ENCODE data around the gene EMC10. TPM values are rescaled to one million over a fixed set of nuclear protein-coding genes. Genes with fewer than 3 reads are reported as not detected.

Gene EMC10
- total RNA-seq, 1 experiment from 2014 or later, result 109 TPM

DNA sequence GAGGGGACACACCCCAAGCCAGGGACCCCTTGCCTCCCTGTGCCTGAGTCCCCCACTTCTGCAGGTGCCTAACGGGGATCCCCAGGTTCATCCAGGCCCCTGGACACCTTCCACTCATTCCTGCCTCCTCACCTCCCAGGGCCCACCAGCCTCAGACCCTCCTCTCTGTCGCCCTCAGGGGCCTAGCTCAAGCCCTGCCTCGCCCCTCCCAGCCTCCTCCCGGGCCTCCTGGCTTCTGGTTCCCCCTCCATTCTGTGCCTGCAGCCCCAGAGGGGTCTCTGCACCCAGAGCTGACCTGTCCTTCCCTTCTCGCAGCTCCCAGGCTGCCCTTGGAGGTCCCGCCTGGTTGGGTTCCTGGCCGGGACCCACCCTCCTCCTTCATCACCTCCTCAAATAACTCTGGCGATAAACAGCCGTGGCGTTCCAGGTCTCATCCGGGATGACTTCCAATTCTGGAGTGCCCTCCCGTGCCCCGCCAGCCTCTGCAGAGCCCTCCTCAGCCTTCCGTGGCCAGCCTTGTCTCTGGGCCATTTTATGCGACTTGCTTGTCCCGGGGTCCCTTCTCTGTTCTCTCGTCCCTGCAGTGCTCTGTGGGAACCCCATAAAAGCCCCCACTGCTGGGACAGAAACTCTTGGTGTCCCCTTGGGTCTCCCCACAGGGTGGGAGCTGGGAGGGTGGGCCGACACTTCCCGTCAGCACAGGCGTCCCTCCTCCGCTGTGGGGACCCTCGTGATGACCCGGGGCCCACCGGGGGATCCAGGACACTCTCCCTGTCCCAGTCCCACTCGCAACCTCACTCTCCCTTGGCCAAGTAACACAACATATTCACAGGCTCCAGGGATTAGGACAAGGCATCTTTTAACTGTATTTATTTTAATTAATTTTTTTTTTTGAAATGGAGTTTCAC, 25.5 kb downstream of the EMC10 start:
- Histone ChIP-seq H3K9ac (ENCODE audit: extremely low read depth, insufficient read length, low read length) (no peak overlapping the region), H2BK12ac (ENCODE audit: insufficient read length, low read depth, low read length) (no peak overlapping the region), H4K20me1 (ENCODE audit: control insufficient read depth, insufficient read depth, insufficient read length) (no peaks in the 10 kb centered on the region), H3K79me2 (ENCODE audit: insufficient read depth, low read length) (no peaks in the 10 kb centered on the region), H3K9me3 (ENCODE audit: control insufficient read depth, low read depth, low read length) (no peaks in the 10 kb centered on the region), H3K27me3 (ENCODE audit: insufficient read depth, low read length) (peaks cover 20% of the 10 kb centered on the region; the same call in 1 of the 2 replicates), H3K27ac (ENCODE audit: insufficient read length, low read depth, low read length) (no peak overlapping the region), H3K4me1 (ENCODE audit: insufficient read depth, low read length) (no peaks in the 10 kb centered on the region), H2AK5ac (ENCODE audit: insufficient read length, low read length) (no peak overlapping the region), H2BK15ac (ENCODE audit: low read depth, low read length) (no peak overlapping the region), H3K4ac (ENCODE audit: low read depth, low read length) (no peak overlapping the region), H4K5ac (ENCODE audit: insufficient read length, low read depth, low read length) (no peak overlapping the region), H4K91ac (ENCODE audit: insufficient read length, low read depth, low read length) (no peak overlapping the region), H2BK20ac (ENCODE audit: low read depth, low read length, poor library complexity, severe bottlenecking) (no peak overlapping the region), H3K18ac (ENCODE audit: insufficient read length, low read depth, low read length) (no peak overlapping the region), H3T11ph (ENCODE audit: low read length) (no peak overlapping the region), H3K23ac (ENCODE audit: insufficient read length, low read depth, low read length) (no peak overlapping the region), H3K23me2 (ENCODE audit: insufficient read length, low read depth, low read length, poor library complexity, severe bottlenecking) (peaks cover 3% of the 10 kb centered on the region), H2AFZ (ENCODE audit: low read length) (no peak overlapping the region), H3K14ac (ENCODE audit: insufficient read depth, low read length) (no peak overlapping the region; the same call in 1 of the 2 replicates), H3K79me1 (ENCODE audit: insufficient read depth, low read depth, low read length, poor library complexity, severe bottlenecking) (no peaks in the 10 kb centered on the region), H3K56ac (ENCODE audit: insufficient read length, low read depth, low read length) (no peak overlapping the region), H3K4me2 (ENCODE audit: insufficient read depth, insufficient read length, low read length) (no peak overlapping the region), H2BK5ac (ENCODE audit: insufficient read length, low read length) (no peak overlapping the region), H4K8ac (replicated peaks; ENCODE audit: insufficient read length, low read depth, low read length) (no peak overlapping the region), H2BK120ac (ENCODE audit: low read depth, low read length, poor library complexity, severe bottlenecking) (no peak overlapping the region)
- H3K27me3 Mint-ChIP-seq (ENCODE audit: low read depth), result peaks cover 15% of the 10 kb centered on the region
- DNase-seq, result no peak
- no peaks in the 10 kb centered on the region for H3K9me3 Mint-ChIP-seq
- H3K4me3 Mint-ChIP-seq, result no peak overlapping the region; a peak in 1 of 5 replicates
- H3K4me1 Mint-ChIP-seq, result peaks cover 2 to 8% of the 10 kb centered on the region in 2 experiments; a peak in 3 of 4 replicates
- TF ChIP-seq, protein P1, sequence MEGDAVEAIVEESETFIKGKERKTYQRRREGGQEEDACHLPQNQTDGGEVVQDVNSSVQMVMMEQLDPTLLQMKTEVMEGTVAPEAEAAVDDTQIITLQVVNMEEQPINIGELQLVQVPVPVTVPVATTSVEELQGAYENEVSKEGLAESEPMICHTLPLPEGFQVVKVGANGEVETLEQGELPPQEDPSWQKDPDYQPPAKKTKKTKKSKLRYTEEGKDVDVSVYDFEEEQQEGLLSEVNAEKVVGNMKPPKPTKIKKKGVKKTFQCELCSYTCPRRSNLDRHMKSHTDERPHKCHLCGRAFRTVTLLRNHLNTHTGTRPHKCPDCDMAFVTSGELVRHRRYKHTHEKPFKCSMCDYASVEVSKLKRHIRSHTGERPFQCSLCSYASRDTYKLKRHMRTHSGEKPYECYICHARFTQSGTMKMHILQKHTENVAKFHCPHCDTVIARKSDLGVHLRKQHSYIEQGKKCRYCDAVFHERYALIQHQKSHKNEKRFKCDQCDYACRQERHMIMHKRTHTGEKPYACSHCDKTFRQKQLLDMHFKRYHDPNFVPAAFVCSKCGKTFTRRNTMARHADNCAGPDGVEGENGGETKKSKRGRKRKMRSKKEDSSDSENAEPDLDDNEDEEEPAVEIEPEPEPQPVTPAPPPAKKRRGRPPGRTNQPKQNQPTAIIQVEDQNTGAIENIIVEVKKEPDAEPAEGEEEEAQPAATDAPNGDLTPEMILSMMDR (conservative IDR thresholded peaks at IDR 0.05), result no peak
- H3K27ac Mint-ChIP-seq, result no peak overlapping the region; a peak in 1 of 7 replicates
- H3K36me3 Mint-ChIP-seq (ENCODE audit: insufficient read depth in 1 of 3, low read depth in 3 of 3), result no peaks in the 10 kb centered on the region; a peak in 3 of 7 replicates
- WGBS (ENCODE audit: extremely low coverage, insufficient read length, low lambda C conversion rate), result no CpG with 5 or more reads among the region's 25 CpGs
